ENCODE measurements around the gene IFRD2.
"Not testable (repeated sequence)": the region's sequence is repeated elsewhere in the genome, so short reads cannot be mapped to it uniquely, and the experiment has no call there.

The IFRD2 gene

GRCh38 chr3:50324351-50325112 lies 32.3 kb upstream of the IFRD2 start:
- DNase-seq: peak; percentile 33 to 61

DNA sequence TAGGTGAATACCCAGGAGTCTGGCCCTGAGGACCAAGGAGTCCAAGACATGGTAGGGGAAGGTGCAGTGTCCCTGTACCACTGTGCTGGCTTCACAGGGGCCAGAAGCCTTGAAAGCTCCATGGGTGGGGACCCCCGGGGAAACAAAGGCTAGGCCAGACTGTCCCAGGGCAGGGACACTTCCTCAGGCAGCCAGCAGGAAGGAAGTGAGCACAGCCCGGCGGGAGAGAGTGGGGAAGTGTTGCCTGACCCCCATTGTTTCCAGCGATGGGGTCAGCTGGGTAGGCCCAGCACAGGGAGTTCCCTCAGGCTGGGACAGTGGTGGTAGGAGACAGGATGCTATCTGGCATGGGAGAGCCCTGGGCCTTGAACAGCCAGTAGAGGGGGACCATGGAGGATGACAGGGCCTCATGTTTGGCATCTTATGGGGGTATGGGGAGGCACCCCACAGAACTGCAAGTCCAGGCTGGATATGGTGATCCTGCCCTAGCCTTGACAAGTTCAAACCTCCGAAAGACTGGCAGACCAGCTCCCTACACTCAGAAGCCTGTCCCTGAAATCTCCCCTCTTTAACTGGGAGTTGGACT lies 31.5 kb upstream of the IFRD2 start:
- DNase-seq: no peak

GRCh38 chr3:50323092-50323600 lies 30.9 kb upstream of the IFRD2 start:
- DNase-seq: no peak

- DNase-seq: no peak
Measured at GRCh38 chr3:50322386-50323091, 30.3 kb upstream of the IFRD2 start, which contains the start of gene HYAL2. TSS of gene HYAL2 (minus strand) at chr3:50322745. CDS start at chr3:50320489, 2,256 bp downstream.

DNA sequence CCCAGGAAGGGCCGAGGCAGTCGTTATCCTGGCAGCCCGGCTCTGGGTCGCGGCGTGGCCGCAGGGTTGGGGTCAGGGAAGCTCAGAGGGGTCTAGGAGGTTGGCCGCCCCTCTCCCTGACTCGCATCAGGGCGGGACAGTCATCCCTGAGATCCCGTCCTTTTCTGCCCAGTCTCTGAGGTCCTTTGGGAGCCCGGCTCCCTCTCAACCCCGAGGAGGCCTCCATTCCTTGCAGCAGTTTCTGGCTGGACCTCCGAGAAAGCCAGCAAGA lies 29.8 kb upstream of the IFRD2 start:
- no peak for DNase-seq

DNA sequence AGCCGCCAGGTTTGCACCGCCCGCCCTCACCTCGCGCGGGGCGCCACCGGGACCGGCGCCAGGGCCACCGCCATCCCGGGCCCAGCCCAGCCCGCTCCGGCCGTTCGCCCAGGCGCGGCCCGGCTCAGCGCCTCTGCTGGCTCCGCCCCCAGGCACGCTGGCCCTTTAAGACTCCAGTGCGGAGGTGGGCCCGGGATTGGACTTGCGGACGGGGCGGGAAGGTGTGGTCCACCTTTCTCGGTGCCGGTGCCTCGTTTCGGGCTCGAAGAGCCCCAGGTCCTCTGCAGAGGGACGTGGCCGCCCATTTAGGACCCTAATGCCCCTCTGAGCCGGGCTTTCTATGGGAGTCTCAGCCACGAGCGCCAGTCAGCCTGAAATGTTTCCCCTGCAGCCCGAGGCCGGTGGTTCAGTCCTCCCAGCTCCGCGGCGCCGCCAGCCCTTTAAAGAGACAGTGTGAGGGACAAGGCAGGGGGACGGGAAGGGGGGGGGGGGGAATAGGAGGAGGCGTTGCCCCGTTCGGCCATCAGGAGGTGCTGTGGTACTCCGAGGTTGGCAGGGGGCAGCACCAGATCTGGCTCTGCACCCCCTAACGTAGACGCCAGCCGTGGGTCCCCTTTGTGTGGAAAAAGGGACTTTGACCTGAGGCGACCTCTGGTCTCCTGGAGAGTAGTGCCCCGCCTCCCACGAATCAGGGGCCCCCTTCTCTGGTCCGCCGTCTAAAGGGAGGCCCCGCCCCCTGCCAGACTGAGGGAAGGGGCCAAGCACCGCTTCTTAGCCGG lies 29.3 kb upstream of the IFRD2 start:
- DNase-seq: no peak

- no peak for DNase-seq
Measured at GRCh38 chr3:50320853-50321335, 28.7 kb upstream of the IFRD2 start.

GRCh38 chr3:50319894-50320625 lies 27.8 kb upstream of the IFRD2 start:
- DNase-seq: no peak

GRCh38 chr3:50319181-50319893 lies 27.1 kb upstream of the IFRD2 start:
- no peak for DNase-seq

- no peak for DNase-seq
Measured at GRCh38 chr3:50318615-50319014, 26.4 kb upstream of the IFRD2 start.

GRCh38 chr3:50318163-50318562 lies 25.9 kb upstream of the IFRD2 start:
- DNase-seq: no peak

GRCh38 chr3:50317300-50317699 lies 25.1 kb upstream of the IFRD2 start:
- DNase-seq: no peak

GRCh38 chr3:50316657-50317242 lies 24.5 kb upstream of the IFRD2 start:
- DNase-seq: no peak

GRCh38 chr3:50314816-50315215 lies 22.6 kb upstream of the IFRD2 start:
- DNase-seq: no peak

DNA sequence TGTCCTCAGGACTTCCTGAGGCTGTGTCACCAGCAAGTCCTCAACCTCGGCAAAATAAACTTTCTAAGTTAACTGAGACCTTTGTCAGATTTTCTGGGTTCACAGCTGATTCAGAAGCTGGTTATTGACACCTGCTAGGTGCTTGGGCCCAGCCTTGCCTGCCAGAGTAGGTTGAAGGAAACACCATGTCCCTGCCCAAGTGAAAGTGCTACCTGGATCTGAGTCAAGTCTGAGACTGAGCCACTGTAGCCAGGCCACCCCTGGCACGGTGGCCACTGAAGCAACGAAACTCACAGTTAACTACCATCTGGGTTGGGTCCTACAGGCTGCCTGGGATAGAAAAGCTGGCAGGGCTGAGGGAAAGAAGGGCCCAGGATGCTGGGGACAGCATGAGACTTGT lies 22.1 kb upstream of the IFRD2 start:
- DNase-seq: no peak

- DNase-seq: not testable (repeated sequence)
Measured at GRCh38 chr3:50312041-50312440, 19.8 kb upstream of the IFRD2 start.

DNA sequence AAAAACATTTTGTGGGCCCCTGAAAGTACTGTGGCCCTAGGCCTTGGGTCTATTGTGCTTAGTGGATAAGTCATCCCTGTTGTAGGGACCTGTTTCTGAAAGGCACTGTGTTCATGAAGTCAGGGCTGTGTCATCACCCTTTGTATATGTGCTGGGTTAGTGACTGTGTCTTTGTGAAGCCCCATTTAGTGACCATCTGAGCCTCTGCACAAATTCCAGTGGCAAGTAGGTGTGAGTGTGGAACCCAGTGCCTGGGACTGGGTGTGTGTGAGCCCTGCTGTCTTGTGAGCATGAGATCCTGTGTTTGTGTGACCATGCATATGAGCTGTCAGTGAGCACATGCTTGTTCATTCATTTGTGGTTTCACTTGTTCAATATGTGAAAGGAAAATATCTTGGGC lies 12.4 kb upstream of the IFRD2 start:
- no peak for DNase-seq

- DNase-seq: no peak
Measured at GRCh38 chr3:50303013-50303815, 11.0 kb upstream of the IFRD2 start, which contains the start of gene HYAL1. TSS of gene HYAL1 (minus strand) at chr3:50303574. CDS start at chr3:50302956, 618 bp downstream.

- DNase-seq: no peak
Measured at GRCh38 chr3:50302095-50303012, 10.1 kb upstream of the IFRD2 start.
